ENCODE results near the gene MDGA2.

MDGA2 gene

DNA sequence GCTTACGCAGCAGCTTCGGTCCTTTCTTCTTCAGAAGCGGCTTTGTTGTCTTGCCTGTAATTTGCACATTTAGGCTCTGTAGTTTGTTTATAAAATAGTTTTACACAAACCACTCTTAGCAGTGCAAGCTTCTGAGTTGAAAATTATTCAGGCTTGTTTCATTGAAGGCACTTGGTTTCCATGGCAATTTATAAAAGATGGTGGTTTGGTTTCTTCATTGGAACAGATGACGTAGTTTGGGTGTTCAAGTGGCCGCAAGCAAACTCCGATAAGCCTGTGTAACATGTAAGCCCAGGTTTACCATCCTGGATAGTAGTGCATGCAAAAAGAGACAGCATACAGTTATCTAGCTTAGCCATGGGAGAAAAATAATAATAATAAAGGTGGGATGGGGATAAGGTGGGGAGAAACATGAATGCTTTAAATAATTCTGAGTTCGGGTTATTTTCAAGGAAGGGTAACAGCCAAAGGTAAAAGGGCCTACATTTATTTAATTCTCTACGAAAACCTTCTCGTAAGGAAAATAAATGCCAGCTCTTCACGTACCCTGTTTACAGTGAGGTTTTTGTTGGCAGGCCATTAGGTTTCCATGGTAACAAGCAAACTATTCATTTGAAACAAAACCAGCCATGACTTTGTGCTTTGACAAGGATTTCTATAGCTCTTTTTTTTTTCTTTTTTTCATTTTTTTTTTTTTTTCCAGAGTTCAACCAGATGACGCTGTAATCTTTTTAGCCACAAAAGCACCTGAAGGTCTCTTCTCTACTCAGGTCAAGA is 834.3 kb downstream of the MDGA2 start:
- DNase-seq: no peak

GRCh38 chr14:46820291-46820690 is 855.1 kb downstream of the MDGA2 start:
- no peak for DNase-seq

GRCh38 chr14:46819117-46819516 is 856.3 kb downstream of the MDGA2 start:
- no peak for DNase-seq

DNA sequence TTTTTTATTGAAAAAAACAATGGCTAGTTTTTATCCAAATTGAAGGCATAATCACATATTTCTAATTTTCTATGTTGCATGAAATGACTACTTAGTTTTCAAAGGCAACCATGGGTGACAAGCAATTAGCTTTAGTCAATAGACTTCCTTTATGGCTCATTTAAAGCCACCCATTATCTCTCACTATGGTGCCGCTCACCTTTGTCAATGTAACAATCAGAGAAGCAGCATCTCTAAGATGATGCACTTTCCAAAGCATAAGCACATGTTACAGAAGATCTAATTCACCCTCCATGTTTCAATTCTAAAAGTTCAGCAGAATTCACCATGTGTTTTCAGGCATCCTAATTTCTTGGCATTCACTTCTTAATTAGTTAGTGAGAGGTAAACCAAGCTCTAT is 857.3 kb downstream of the MDGA2 start:
- no peak for DNase-seq

- DNase-seq: no peak
Measured at GRCh38 chr14:46793144-46793543, 882.3 kb downstream of the MDGA2 start.
